DND-41 (cell line): ENCODE measurements around the gene BBS10.
"Not testable (repeated sequence)": the region's sequence is repeated elsewhere in the genome, so short reads cannot be mapped to it uniquely, and the experiment has no call there.

Experiments
- ATAC-seq: fragments of 200-7000 bp; cut with Tn5 transposase; 3 replicates; pipeline ENCODE4 v1.9.1; 2021; ENCODE audit warnings: low read depth; ENCODE audit not compliant: insufficient read depth
- DNase-seq: peaks from one replicate; pipeline ENCODE4 v3.0.0-alpha.2; 2020
- H2AFZ ChIP-seq: 2 replicates; pipeline ENCODE4 v1.6.0; 2012; ENCODE audit warnings: low read depth, low read length
- H3K27ac ChIP-seq: 2 replicates; pipeline ENCODE4 v1.5.1; 2012; ENCODE audit warnings: low read length, inconsistent platforms
- H3K27me3 ChIP-seq: fragments of 200-600 bp; sonication (generic); 2 replicates; pipeline ENCODE4 v1.6.0; 2012; ENCODE audit warnings: low read length, mild to moderate bottlenecking, inconsistent platforms; ENCODE audit not compliant: insufficient read depth, poor library complexity
- H3K36me3 ChIP-seq: 2 replicates; pipeline ENCODE4 v1.5.1; 2012; ENCODE audit warnings: low read length, inconsistent platforms; ENCODE audit not compliant: insufficient read depth
- H3K4me1 ChIP-seq: 2 replicates; pipeline ENCODE4 v1.5.1; 2012; ENCODE audit warnings: mild to moderate bottlenecking, low read length; ENCODE audit not compliant: insufficient read depth
- H3K4me2 ChIP-seq: 2 replicates; pipeline ENCODE4 v1.6.0; 2012; ENCODE audit warnings: mild to moderate bottlenecking, moderate library complexity, low read length, inconsistent platforms; ENCODE audit not compliant: insufficient read depth
- H3K4me3 ChIP-seq, 2 experiments: fragments of 200-600 bp in 1 of 2; shearing (Covaris generic) in 1 of 2; 2 replicates each; pipeline ENCODE4 v1.5.1; 2012 to 2016; ENCODE audit warnings: inconsistent platforms in 2 of 2, low read length in 2 of 2, mild to moderate bottlenecking in 2 of 2, low read depth in 1 of 2, moderate library complexity in 1 of 2
- H3K79me2 ChIP-seq: 2 replicates; pipeline ENCODE4 v1.6.0; 2012; ENCODE audit warnings: low read length, inconsistent platforms; ENCODE audit not compliant: insufficient read depth
- H3K9ac ChIP-seq: 2 replicates; pipeline ENCODE4 v1.6.0; 2012; ENCODE audit warnings: low read depth, mild to moderate bottlenecking, inconsistent platforms, low read length, moderate library complexity
- H3K9me3 ChIP-seq: 2 replicates; pipeline ENCODE4 v1.5.1; 2012; ENCODE audit warnings: low read length, moderate library complexity, mild to moderate bottlenecking, inconsistent platforms; ENCODE audit not compliant: insufficient read depth, severe bottlenecking
- H4K20me1 ChIP-seq: 2 replicates; pipeline ENCODE4 v1.6.0; 2012; ENCODE audit warnings: low read length; ENCODE audit not compliant: insufficient read depth
- CTCF ChIP-seq: IDR thresholded peaks from 2 replicates; pipeline ENCODE4 v1.5.1; 2012; ENCODE audit warnings: borderline replicate concordance, low read length, moderate library complexity, mild to moderate bottlenecking; ENCODE audit not compliant: poor library complexity, severe bottlenecking; ENCODE audit errors: extremely low read depth
- EZH2 ChIP-seq: IDR thresholded peaks from 3 replicates; pipeline ENCODE4 v1.6.1; 2012; ENCODE audit warnings: borderline replicate concordance, low read depth, mild to moderate bottlenecking, moderate library complexity, low read length, inconsistent platforms; ENCODE audit not compliant: severe bottlenecking

BBS10 gene

GRCh38 chr12:76384560-76384959, 36.3 kb upstream of the BBS10 start:
- H2AFZ ChIP-seq, result no peak overlapping the region
- no peaks in the 10 kb centered on the region for H3K79me2 ChIP-seq
- H3K36me3 ChIP-seq, result peaks cover 44% of the 10 kb centered on the region
- H3K4me3 ChIP-seq, result no peak overlapping the region
- no peaks in the 10 kb centered on the region for H3K27me3 ChIP-seq
- TF ChIP-seq EZH2 (no peak), CTCF (no peak)
- ATAC-seq (no peak), DNase-seq (no peak)
- H3K9ac ChIP-seq, result no peak overlapping the region
- H3K9me3 ChIP-seq, result no peaks in the 10 kb centered on the region
- no peak overlapping the region for H3K4me2 ChIP-seq
- H3K4me1 ChIP-seq, result no peaks in the 10 kb centered on the region
- no peak overlapping the region for H3K27ac ChIP-seq
- no peaks in the 10 kb centered on the region for H4K20me1 ChIP-seq

- no peak overlapping the region for H3K4me3 ChIP-seq
- no peaks in the 10 kb centered on the region for H4K20me1 ChIP-seq
- no peak overlapping the region for H2AFZ ChIP-seq
- no peak for TF ChIP-seq CTCF
- TF ChIP-seq EZH2, result no peak
- DNase-seq (no peak), ATAC-seq (no peak)
- H3K27ac ChIP-seq, result no peak overlapping the region
- H3K27me3 ChIP-seq, result no peaks in the 10 kb centered on the region
- H3K36me3 ChIP-seq, result peaks cover 42% of the 10 kb centered on the region
- no peak overlapping the region for H3K9ac ChIP-seq
- H3K79me2 ChIP-seq, result no peaks in the 10 kb centered on the region
- H3K9me3 ChIP-seq, result no peaks in the 10 kb centered on the region
- no peaks in the 10 kb centered on the region for H3K4me1 ChIP-seq
- no peak overlapping the region for H3K4me2 ChIP-seq
Observed at GRCh38 chr12:76383988-76384387, 35.8 kb upstream of the BBS10 start.

GRCh38 chr12:76379261-76379660, 31.0 kb upstream of the BBS10 start:
- H3K27ac ChIP-seq, result no peak overlapping the region
- no peaks in the 10 kb centered on the region for H3K4me1 ChIP-seq
- no peaks in the 10 kb centered on the region for H3K9me3 ChIP-seq
- no peaks in the 10 kb centered on the region for H3K27me3 ChIP-seq
- H2AFZ ChIP-seq, result no peak overlapping the region
- no peak overlapping the region for H3K4me3 ChIP-seq
- peaks cover 53% of the 10 kb centered on the region; the same call in 1 of the 2 replicates for H3K36me3 ChIP-seq
- H3K9ac ChIP-seq, result no peak overlapping the region
- DNase-seq (no peak), ATAC-seq (no peak)
- no peaks in the 10 kb centered on the region for H3K79me2 ChIP-seq
- H4K20me1 ChIP-seq, result no peaks in the 10 kb centered on the region
- no peak overlapping the region for H3K4me2 ChIP-seq
- TF ChIP-seq EZH2, result no peak
- no peak for TF ChIP-seq CTCF

GRCh38 chr12:76376876-76377275, 28.7 kb upstream of the BBS10 start:
- H4K20me1 ChIP-seq, H3K9ac ChIP-seq, H2AFZ ChIP-seq, ATAC-seq, H3K4me3 ChIP-seq, H3K27me3 ChIP-seq, H3K4me2 ChIP-seq, H3K4me1 ChIP-seq, H3K79me2 ChIP-seq, H3K9me3 ChIP-seq, H3K27ac ChIP-seq, DNase-seq: not testable (repeated sequence)
- H3K36me3 ChIP-seq, result peaks cover 46% of the 10 kb centered on the region; the same call in 1 of the 2 replicates
